Measurements from ENCODE around the gene ZFYVE27.

Gene ZFYVE27

DNA sequence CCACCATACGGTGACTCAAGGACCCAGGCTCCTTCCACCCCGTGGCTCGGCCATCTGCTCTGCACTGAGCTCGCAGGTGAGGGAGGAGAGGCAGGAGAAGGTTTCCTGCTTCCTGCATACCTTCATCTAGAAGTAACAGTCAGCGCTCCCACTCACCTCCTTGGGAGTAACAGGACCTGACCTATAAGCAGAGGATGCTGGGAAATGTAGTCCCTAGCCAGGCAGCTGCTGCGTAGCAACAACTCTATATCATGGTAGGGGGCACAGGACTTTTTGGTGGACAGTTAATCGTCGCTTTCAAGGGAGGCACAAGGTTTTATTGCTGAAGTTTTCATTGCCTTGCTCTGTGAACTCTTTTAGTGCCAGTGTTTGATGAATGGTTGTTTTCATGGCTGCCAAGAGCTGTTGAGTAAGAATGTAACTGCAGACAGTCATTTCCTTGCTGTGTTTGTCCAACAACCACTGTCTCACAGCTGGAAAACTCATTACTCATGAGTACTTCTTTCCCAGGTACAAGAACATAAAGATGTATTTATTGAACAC lies 10.2 kb upstream of the ZFYVE27 start (continued):
- TF ChIP-seq CTCF (tag by site-specific recombination; IDR thresholded peaks at IDR 0.05) = no peak
- TF ChIP-seq SETDB1 (IDR thresholded peaks at IDR 0.05; ENCODE audit: insufficient read length, low read length) = no peak
- no peak for TF ChIP-seq ZNF184 (tag by site-specific recombination; IDR thresholded peaks at IDR 0.05)
- TF ChIP-seq ZNF785 (tag by site-specific recombination; IDR thresholded peaks at IDR 0.05) = no peak
- TF ChIP-seq, protein P1, sequence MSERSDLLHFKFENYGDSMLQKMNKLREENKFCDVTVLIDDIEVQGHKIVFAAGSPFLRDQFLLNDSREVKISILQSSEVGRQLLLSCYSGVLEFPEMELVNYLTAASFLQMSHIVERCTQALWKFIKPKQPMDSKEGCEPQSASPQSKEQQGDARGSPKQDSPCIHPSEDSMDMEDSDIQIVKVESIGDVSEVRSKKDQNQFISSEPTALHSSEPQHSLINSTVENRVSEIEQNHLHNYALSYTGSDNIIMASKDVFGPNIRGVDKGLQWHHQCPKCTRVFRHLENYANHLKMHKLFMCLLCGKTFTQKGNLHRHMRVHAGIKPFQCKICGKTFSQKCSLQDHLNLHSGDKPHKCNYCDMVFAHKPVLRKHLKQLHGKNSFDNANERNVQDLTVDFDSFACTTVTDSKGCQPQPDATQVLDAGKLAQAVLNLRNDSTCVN (tag by site-specific recombination; optimal IDR thresholded peaks at IDR 0.05) = no peak
- TF ChIP-seq ZNF10 (tag by site-specific recombination; IDR thresholded peaks at IDR 0.05) = no peak
- peak; percentile 63 for TF ChIP-seq PRDM10 (tag by site-specific recombination; IDR thresholded peaks at IDR 0.05)
- TF ChIP-seq, protein P2, sequence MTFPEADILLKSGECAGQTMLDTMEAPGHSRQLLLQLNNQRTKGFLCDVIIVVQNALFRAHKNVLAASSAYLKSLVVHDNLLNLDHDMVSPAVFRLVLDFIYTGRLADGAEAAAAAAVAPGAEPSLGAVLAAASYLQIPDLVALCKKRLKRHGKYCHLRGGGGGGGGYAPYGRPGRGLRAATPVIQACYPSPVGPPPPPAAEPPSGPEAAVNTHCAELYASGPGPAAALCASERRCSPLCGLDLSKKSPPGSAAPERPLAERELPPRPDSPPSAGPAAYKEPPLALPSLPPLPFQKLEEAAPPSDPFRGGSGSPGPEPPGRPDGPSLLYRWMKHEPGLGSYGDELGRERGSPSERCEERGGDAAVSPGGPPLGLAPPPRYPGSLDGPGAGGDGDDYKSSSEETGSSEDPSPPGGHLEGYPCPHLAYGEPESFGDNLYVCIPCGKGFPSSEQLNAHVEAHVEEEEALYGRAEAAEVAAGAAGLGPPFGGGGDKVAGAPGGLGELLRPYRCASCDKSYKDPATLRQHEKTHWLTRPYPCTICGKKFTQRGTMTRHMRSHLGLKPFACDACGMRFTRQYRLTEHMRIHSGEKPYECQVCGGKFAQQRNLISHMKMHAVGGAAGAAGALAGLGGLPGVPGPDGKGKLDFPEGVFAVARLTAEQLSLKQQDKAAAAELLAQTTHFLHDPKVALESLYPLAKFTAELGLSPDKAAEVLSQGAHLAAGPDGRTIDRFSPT (tag by site-specific recombination; IDR thresholded peaks at IDR 0.05) = no peak
- 0 out of 2 replicates have a peak, but pooled peaks have one; percentile 27 for TF ChIP-seq ZNF843 (tag by site-specific recombination; IDR thresholded peaks at IDR 0.05)
- peak; percentile 78 for TF ChIP-seq YY1 (tag by site-specific recombination; IDR thresholded peaks at IDR 0.05)
- peak; percentile 59; the same call in 1 of the 2 replicates for TF ChIP-seq SCRT2 (tag by site-specific recombination; IDR thresholded peaks at IDR 0.05)
- TF ChIP-seq FEZF1 (tag by site-specific recombination; IDR thresholded peaks at IDR 0.05) = peak; percentile 60; the same call in 1 of the 2 replicates
- TF ChIP-seq GLIS2 (tag by site-specific recombination; IDR thresholded peaks at IDR 0.05) = peak; percentile 46; the same call in 1 of the 2 replicates
- peak; percentile 64 for TF ChIP-seq YY2 (tag by site-specific recombination; IDR thresholded peaks at IDR 0.05)
- peak; percentile 61 for TF ChIP-seq ZBTB20 (tag by site-specific recombination; IDR thresholded peaks at IDR 0.05)
- TF ChIP-seq, protein P3, sequence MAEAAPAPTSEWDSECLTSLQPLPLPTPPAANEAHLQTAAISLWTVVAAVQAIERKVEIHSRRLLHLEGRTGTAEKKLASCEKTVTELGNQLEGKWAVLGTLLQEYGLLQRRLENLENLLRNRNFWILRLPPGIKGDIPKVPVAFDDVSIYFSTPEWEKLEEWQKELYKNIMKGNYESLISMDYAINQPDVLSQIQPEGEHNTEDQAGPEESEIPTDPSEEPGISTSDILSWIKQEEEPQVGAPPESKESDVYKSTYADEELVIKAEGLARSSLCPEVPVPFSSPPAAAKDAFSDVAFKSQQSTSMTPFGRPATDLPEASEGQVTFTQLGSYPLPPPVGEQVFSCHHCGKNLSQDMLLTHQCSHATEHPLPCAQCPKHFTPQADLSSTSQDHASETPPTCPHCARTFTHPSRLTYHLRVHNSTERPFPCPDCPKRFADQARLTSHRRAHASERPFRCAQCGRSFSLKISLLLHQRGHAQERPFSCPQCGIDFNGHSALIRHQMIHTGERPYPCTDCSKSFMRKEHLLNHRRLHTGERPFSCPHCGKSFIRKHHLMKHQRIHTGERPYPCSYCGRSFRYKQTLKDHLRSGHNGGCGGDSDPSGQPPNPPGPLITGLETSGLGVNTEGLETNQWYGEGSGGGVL (tag by site-specific recombination; IDR thresholded peaks at IDR 0.05) = no peak
- peak; percentile 19; the same call in 1 of the 2 replicates for TF ChIP-seq ZBTB8A (tag by site-specific recombination; IDR thresholded peaks at IDR 0.05)
- peak; percentile 86 for TF ChIP-seq ZNF76 (tag by site-specific recombination; IDR thresholded peaks at IDR 0.05; ENCODE audit: borderline replicate concordance, low read depth)
- peak; percentile 93 for TF ChIP-seq ZBTB17 (tag by site-specific recombination; IDR thresholded peaks at IDR 0.05)

All from HEK293 (cell line).